Measurements from ENCODE around the gene PAAF1. TPM values are rescaled to one million over a fixed set of nuclear protein-coding genes. Genes with fewer than 3 reads are reported as not detected.
A peak's percentile ranks its signal among the peaks of the same experiment; 100 is the strongest.

PAAF1 gene
- total and polyA plus RNA-seq, 2 of the 13 experiments (the other 11 are each of a cell fraction or from before 2014, with no cell fraction given): 13.5 to 28.8 TPM

GRCh38 chr11:73876424-73877310, at the start of gene PAAF1, which contains the start of gene COA4 (continued):
- TF ChIP-seq ARID5B (CRISPR knock-in tag; IDR thresholded peaks at IDR 0.05) (no peak; the same call in none of the 2 replicates), AKAP8 (CRISPR knock-in tag; IDR thresholded peaks at IDR 0.05) (no peak), GATA4 (IDR thresholded peaks at IDR 0.05; ENCODE audit: borderline replicate concordance, low read depth) (no peak), ARID3A (IDR thresholded peaks at IDR 0.05; ENCODE audit: low read depth, low read length) (no peak), MXD1 (CRISPR knock-in tag; IDR thresholded peaks at IDR 0.05) (peak; percentile 95), NRL (CRISPR knock-in tag; IDR thresholded peaks at IDR 0.05; ENCODE audit: borderline replicate concordance) (peak; percentile 94), GABPA (IDR thresholded peaks at IDR 0.05; ENCODE audit: low read depth, low read length) (peak; percentile 88), GABPA (CRISPR knock-in tag; IDR thresholded peaks at IDR 0.05; ENCODE audit: low read depth) (peak; percentile 96), CREB1 (IDR thresholded peaks at IDR 0.05) (peak; percentile 74), CREB1 (CRISPR knock-in tag; IDR thresholded peaks at IDR 0.05) (peak; percentile 79), MTERF4 (CRISPR knock-in tag; IDR thresholded peaks at IDR 0.05) (no peak), GRHL1 (CRISPR knock-in tag; conservative IDR thresholded peaks at IDR 0.05) (no peak), ZBTB34 (CRISPR knock-in tag; IDR thresholded peaks at IDR 0.05) (no peak; the same call in 1 of the 2 replicates), EP300 (IDR thresholded peaks at IDR 0.05; ENCODE audit: low read depth in 2 of 2, low read length in 2 of 2) (peak in 1 of 2 experiments; percentile 5; a peak in 2 of 4 replicates), EP300 (CRISPR knock-in tag; IDR thresholded peaks at IDR 0.05; ENCODE audit: borderline replicate concordance) (no peak; the same call in 1 of the 2 replicates), ZNF550 (CRISPR knock-in tag; IDR thresholded peaks at IDR 0.05; ENCODE audit: borderline replicate concordance) (peak; percentile 84; the same call in 1 of the 2 replicates), ETV5 (CRISPR knock-in tag; IDR thresholded peaks at IDR 0.05; ENCODE audit: borderline replicate concordance) (peak; percentile 70), MTF2 (CRISPR knock-in tag; IDR thresholded peaks at IDR 0.05; ENCODE audit: borderline replicate concordance) (no peak)
